SHP77 treated with DMSO at 0.1 percent for 48 hours (cell line): ENCODE measurements around the gene HS3ST6.
A peak's percentile ranks its signal among the peaks of the same experiment; 100 is the strongest.
"Not testable (repeated sequence)": the region's sequence is repeated elsewhere in the genome, so short reads cannot be mapped to it uniquely, and the experiment has no call there.

Source experiments
- DNase-seq: peaks from one replicate; lab custom pipeline; 2025; lab: John Stamatoyannopoulos, UW

Gene HS3ST6

GRCh38 chr16:1918351-1919326 is at the start of gene HS3ST6:
Gene HS3ST6 (minus strand): TSS chr16:1918415. CDS start chr16:1918323, 92 bp downstream.
- DNase-seq, result no peak

GRCh38 chr16:1966460-1966859 is 48.2 kb upstream of the HS3ST6 start, which contains the start of gene RNF151:
Gene RNF151 (plus strand): TSS chr16:1966856. CDS start chr16:1966882, 26 bp downstream.
- DNase-seq, result no peak

- DNase-seq, result no peak
These were observed 47.3 kb upstream of the HS3ST6 start for GRCh38 chr16:1965396-1966001.

GRCh38 chr16:1964506-1965395 is 46.5 kb upstream of the HS3ST6 start, which contains the start of gene RPS2:
Gene RPS2 (minus strand): TSS chr16:1964826. CDS start chr16:1964625, 201 bp downstream.
- DNase-seq, result peak; percentile 95

GRCh38 chr16:1963806-1964505 is 45.7 kb upstream of the HS3ST6 start:
- no peak for DNase-seq

GRCh38 chr16:1962161-1963153 is 44.2 kb upstream of the HS3ST6 start:
- DNase-seq, result not testable (repeated sequence)

GRCh38 chr16:1961651-1962067 is 43.4 kb upstream of the HS3ST6 start:
- no peak for DNase-seq

- peak; percentile 58 for DNase-seq
These were observed 42.7 kb upstream of the HS3ST6 start for GRCh38 chr16:1960665-1961630.

GRCh38 chr16:1959269-1960039 is 41.2 kb upstream of the HS3ST6 start, which contains the start of gene NDUFB10:
Gene NDUFB10 (plus strand): TSS chr16:1959538. CDS start chr16:1959625, 87 bp downstream.
- DNase-seq, result peak; percentile 60

GRCh38 chr16:1958715-1959268 is 40.6 kb upstream of the HS3ST6 start:
- no peak for DNase-seq

- DNase-seq, result not testable (repeated sequence)
These were observed 39.9 kb upstream of the HS3ST6 start for GRCh38 chr16:1958143-1958491.

- not testable (repeated sequence) for DNase-seq
These were observed 39.4 kb upstream of the HS3ST6 start for GRCh38 chr16:1957434-1958142.

- DNase-seq, result no peak
These were observed 35.5 kb upstream of the HS3ST6 start for GRCh38 chr16:1953734-1954133.

GRCh38 chr16:1950559-1950958 is 32.3 kb upstream of the HS3ST6 start:
- no peak for DNase-seq

GRCh38 chr16:1950047-1950446 is 31.8 kb upstream of the HS3ST6 start:
- no peak for DNase-seq

- no peak for DNase-seq
These were observed 31.3 kb upstream of the HS3ST6 start for GRCh38 chr16:1949507-1949906.

GRCh38 chr16:1947369-1947670 is 29.1 kb upstream of the HS3ST6 start:
- no peak for DNase-seq
